DND-41 (cell line): ENCODE results near the gene IL7R.
A peak's percentile ranks its signal among the peaks of the same experiment; 100 is the strongest.

ENCODE experiments used
- ATAC-seq: fragments of 200-7000 bp; cut with Tn5 transposase; 3 replicates; pipeline ENCODE4 v1.9.1; 2021; ENCODE audit warnings: low read depth; ENCODE audit not compliant: insufficient read depth
- DNase-seq: peaks from one replicate; pipeline ENCODE4 v3.0.0-alpha.2; 2020
- H2AFZ ChIP-seq: 2 replicates; pipeline ENCODE4 v1.6.0; 2012; ENCODE audit warnings: low read depth, low read length
- H3K27ac ChIP-seq: 2 replicates; pipeline ENCODE4 v1.5.1; 2012; ENCODE audit warnings: low read length, inconsistent platforms
- H3K27me3 ChIP-seq: fragments of 200-600 bp; sonication (generic); 2 replicates; pipeline ENCODE4 v1.6.0; 2012; ENCODE audit warnings: low read length, mild to moderate bottlenecking, inconsistent platforms; ENCODE audit not compliant: insufficient read depth, poor library complexity
- H3K36me3 ChIP-seq: 2 replicates; pipeline ENCODE4 v1.5.1; 2012; ENCODE audit warnings: low read length, inconsistent platforms; ENCODE audit not compliant: insufficient read depth
- H3K4me1 ChIP-seq: 2 replicates; pipeline ENCODE4 v1.5.1; 2012; ENCODE audit warnings: mild to moderate bottlenecking, low read length; ENCODE audit not compliant: insufficient read depth
- H3K4me2 ChIP-seq: 2 replicates; pipeline ENCODE4 v1.6.0; 2012; ENCODE audit warnings: mild to moderate bottlenecking, moderate library complexity, low read length, inconsistent platforms; ENCODE audit not compliant: insufficient read depth
- H3K4me3 ChIP-seq, 2 experiments: fragments of 200-600 bp in 1 of 2; shearing (Covaris generic) in 1 of 2; 2 replicates each; pipeline ENCODE4 v1.5.1; 2012 to 2016; ENCODE audit warnings: inconsistent platforms in 2 of 2, low read length in 2 of 2, mild to moderate bottlenecking in 2 of 2, low read depth in 1 of 2, moderate library complexity in 1 of 2
- H3K79me2 ChIP-seq: 2 replicates; pipeline ENCODE4 v1.6.0; 2012; ENCODE audit warnings: low read length, inconsistent platforms; ENCODE audit not compliant: insufficient read depth
- H3K9ac ChIP-seq: 2 replicates; pipeline ENCODE4 v1.6.0; 2012; ENCODE audit warnings: low read depth, mild to moderate bottlenecking, inconsistent platforms, low read length, moderate library complexity
- H3K9me3 ChIP-seq: 2 replicates; pipeline ENCODE4 v1.5.1; 2012; ENCODE audit warnings: low read length, moderate library complexity, mild to moderate bottlenecking, inconsistent platforms; ENCODE audit not compliant: insufficient read depth, severe bottlenecking
- H4K20me1 ChIP-seq: 2 replicates; pipeline ENCODE4 v1.6.0; 2012; ENCODE audit warnings: low read length; ENCODE audit not compliant: insufficient read depth
- CTCF ChIP-seq: IDR thresholded peaks from 2 replicates; pipeline ENCODE4 v1.5.1; 2012; ENCODE audit warnings: borderline replicate concordance, low read length, moderate library complexity, mild to moderate bottlenecking; ENCODE audit not compliant: poor library complexity, severe bottlenecking; ENCODE audit errors: extremely low read depth
- EZH2 ChIP-seq: IDR thresholded peaks from 3 replicates; pipeline ENCODE4 v1.6.1; 2012; ENCODE audit warnings: borderline replicate concordance, low read depth, mild to moderate bottlenecking, moderate library complexity, low read length, inconsistent platforms; ENCODE audit not compliant: severe bottlenecking

IL7R gene

GRCh38 chr5:35847491-35847890, 9.2 kb upstream of the IL7R start:
- TF ChIP-seq CTCF (no peak), EZH2 (no peak)
- H3K4me3 ChIP-seq: no peak overlapping the region
- ATAC-seq: no peak
- H3K36me3 ChIP-seq: 0 out of 2 replicates have a peak, but pooled peaks cover 5% of the 10 kb centered on the region
- H3K79me2 ChIP-seq: no peaks in the 10 kb centered on the region
- peaks cover 52% of the 10 kb centered on the region for H3K9me3 ChIP-seq
- peaks cover 33% of the 10 kb centered on the region for H3K4me1 ChIP-seq
- H2AFZ ChIP-seq: no peak overlapping the region
- H3K4me2 ChIP-seq: no peak overlapping the region
- H3K27me3 ChIP-seq: no peaks in the 10 kb centered on the region
- H3K9ac ChIP-seq: no peak overlapping the region
- no peak for DNase-seq
- H4K20me1 ChIP-seq: no peaks in the 10 kb centered on the region
- H3K27ac ChIP-seq: no peak overlapping the region

- no peak overlapping the region for H3K4me2 ChIP-seq
- no peak for TF ChIP-seq EZH2
- TF ChIP-seq CTCF: no peak
- ATAC-seq (no peak), DNase-seq (no peak)
- no peaks in the 10 kb centered on the region for H3K79me2 ChIP-seq
- peaks cover 38% of the 10 kb centered on the region for H3K4me1 ChIP-seq
- no peak overlapping the region for H3K4me3 ChIP-seq
- no peak overlapping the region for H3K27ac ChIP-seq
- peaks cover 47% of the 10 kb centered on the region for H3K9me3 ChIP-seq
- H4K20me1 ChIP-seq: no peaks in the 10 kb centered on the region
- no peak overlapping the region for H2AFZ ChIP-seq
- 0 out of 2 replicates have a peak, but pooled peaks cover 5% of the 10 kb centered on the region for H3K36me3 ChIP-seq
- no peak overlapping the region for H3K9ac ChIP-seq
- no peaks in the 10 kb centered on the region for H3K27me3 ChIP-seq
These were observed 8.7 kb upstream of the IL7R start for GRCh38 chr5:35847961-35848360.

DNA sequence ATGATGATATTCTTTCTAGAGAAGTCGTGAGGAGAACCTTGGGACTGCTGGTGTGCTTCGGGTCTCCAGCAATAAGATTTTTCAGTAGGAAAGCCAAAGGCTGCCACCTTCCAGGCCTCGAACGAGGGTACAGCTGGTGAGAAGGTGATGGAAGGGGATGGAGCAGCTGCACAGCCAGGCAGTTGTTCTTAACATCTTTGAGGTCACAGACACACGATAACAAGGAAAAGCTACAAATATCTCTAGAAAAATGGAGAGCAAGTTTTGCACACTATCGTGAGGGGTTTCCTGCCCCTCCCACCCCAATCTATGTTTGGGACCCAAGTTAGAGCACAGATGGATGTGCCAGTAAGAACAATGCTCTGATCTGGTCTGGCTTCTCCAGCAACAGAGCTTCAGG, 6.8 kb upstream of the IL7R start:
- H3K27me3 ChIP-seq: no peaks in the 10 kb centered on the region
- DNase-seq (peak; percentile 41), ATAC-seq (peak; percentile 60)
- peaks cover 31% of the 10 kb centered on the region for H3K9me3 ChIP-seq
- H3K9ac ChIP-seq: no peak overlapping the region
- H3K79me2 ChIP-seq: no peaks in the 10 kb centered on the region
- no peak overlapping the region for H3K4me2 ChIP-seq
- TF ChIP-seq EZH2: no peak
- peak; percentile 18 for TF ChIP-seq CTCF
- H3K4me1 ChIP-seq: peaks cover 54% of the 10 kb centered on the region
- H3K27ac ChIP-seq: peak overlapping the region; percentile 26
- 0 out of 2 replicates have a peak, but pooled peaks cover 5% of the 10 kb centered on the region for H3K36me3 ChIP-seq
- H3K4me3 ChIP-seq: no peak overlapping the region
- no peaks in the 10 kb centered on the region for H4K20me1 ChIP-seq
- H2AFZ ChIP-seq: peak overlapping the region; percentile 43
